ENCODE results near the gene CPN2.

Gene CPN2

DNA sequence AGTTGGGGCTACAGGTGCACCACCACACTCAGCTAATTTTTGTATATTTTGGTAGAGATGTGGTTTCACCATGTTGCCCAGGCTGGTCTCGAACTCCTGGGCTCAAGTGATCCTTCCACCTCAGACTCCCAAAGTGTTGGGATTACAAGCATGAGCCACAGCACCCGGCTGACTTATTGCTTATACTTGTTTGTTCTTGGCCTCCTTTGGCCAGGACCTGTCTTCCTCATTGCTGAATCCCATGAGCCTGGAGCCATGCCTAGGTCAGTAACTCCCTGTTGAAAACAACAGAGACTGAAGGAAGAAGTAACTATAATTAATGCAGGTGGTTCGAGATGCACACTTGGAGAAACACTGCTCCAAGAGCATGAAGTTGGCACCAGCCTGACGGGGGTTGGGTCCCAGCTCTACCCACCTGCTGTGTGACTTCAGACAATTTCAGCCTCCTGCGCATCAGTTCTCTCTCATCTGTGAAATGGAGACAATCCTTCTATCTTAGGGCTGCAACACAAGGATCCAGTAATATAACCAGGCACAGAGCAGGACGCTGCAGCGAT lies 38.9 kb downstream of the CPN2 start:
- no peak for DNase-seq

DNA sequence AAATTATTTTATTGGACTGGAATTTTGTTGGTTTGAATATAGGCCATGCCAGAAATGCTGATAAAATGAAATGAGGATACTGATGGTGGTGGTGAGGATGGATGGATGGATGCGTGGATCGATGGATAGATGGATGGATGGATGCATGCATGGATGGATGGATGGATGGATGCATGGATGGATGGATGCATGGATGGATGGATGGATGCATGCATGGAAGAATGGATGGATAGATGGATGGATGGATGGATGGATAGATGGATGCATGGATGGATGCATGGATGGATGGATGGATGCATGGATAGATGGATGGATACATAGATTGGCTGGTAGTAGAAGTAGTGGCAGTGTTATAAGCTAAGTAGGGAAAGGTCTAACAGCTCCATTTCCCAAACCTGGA lies 40.1 kb downstream of the CPN2 start:
- no peak for DNase-seq

DNA sequence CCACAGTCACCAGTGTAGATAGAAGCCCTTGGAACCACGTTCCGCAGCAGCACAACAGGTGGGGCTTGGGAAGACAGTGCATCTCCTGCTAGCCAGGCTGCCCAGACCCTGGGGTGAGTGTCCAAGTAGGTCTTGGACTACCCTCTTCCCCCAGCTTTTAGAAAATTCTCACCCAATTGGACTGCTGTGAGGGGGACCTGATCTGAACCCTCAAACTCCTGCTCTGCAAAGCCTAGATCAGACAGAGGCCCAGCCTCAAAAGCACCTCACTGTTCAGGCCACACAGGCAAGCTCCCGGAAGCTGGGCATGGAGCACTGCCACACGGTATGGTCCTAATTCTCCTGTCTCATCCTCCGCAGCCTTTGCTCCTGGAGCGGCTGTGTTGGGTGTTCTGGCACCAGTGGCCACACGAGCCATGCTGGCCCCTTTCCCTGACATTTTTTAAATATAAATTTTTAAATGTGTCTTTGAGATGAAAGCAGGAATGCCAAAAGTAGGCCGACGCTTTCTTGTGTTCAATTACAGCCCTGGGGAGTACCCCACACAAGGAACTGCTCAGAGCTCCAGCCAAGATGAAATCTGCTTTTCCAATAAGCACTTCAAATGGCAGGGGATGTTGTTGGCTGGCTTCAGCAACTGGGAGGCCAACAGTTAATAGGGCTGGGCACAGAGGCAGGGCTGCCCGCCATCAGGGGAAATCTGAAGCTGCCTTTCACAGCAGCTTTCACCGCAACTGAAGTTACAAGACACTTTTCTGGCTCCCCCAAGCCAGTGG lies 40.9 kb downstream of the CPN2 start:
- DNase-seq, result no peak

DNA sequence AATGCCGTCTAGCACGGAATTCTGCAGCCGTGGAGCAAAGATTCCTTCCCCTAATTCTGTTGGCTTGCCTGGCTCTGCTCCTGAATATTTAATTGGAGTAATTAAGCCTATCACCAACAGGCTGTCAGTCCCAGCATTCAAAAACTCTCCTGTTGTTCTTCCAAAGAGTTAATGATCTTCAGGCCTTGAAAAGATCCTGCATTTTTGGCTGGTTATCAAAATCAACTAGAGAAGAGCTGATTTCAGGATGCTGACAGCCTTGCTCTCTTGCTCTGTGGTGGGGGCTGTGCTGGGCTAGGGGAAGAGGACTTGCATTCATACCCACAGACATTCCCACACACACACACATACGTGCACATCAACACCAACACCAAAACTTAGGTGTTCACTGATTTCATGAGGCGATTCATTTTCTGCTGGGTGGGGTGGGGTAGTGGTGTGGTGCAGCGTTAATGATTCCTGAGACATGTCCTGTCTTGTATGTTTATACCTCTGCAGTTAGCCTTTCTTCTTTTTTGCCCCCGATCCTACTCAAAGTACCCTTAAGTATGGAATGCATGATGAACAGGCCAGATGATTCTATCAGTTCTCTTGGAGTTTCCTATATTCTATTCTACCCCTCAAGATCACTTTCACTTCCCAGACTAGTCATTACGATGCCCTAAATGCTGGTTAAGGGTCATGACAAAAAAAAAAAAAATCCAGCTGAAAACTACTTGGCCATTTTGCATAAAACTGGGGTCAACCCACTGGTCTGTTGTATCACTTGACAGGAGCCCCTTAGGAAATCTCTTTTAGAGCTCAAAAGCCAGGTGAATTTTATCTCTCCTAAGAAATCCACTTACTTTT lies 42.3 kb downstream of the CPN2 start:
- no peak for DNase-seq

DNA sequence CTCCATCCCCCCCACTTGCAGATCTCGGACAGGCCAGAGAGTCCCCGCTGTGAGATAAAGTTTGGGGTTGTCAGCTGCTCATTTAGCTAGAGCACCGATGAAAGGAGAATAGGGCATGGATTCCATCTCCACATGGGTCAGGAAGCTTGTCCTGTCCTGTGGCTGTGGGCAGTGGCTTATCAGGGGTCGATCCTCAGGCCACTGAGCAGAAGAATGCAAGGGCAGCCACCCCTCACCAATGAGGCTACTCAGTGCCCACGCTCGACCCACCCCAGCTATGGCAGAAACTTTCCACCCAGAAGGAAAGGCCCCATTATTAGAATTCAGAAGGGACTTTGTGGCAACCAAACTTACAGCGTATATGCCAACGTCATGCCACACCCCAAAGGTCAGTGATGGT lies 43.3 kb downstream of the CPN2 start:
- no peak for DNase-seq

DNA sequence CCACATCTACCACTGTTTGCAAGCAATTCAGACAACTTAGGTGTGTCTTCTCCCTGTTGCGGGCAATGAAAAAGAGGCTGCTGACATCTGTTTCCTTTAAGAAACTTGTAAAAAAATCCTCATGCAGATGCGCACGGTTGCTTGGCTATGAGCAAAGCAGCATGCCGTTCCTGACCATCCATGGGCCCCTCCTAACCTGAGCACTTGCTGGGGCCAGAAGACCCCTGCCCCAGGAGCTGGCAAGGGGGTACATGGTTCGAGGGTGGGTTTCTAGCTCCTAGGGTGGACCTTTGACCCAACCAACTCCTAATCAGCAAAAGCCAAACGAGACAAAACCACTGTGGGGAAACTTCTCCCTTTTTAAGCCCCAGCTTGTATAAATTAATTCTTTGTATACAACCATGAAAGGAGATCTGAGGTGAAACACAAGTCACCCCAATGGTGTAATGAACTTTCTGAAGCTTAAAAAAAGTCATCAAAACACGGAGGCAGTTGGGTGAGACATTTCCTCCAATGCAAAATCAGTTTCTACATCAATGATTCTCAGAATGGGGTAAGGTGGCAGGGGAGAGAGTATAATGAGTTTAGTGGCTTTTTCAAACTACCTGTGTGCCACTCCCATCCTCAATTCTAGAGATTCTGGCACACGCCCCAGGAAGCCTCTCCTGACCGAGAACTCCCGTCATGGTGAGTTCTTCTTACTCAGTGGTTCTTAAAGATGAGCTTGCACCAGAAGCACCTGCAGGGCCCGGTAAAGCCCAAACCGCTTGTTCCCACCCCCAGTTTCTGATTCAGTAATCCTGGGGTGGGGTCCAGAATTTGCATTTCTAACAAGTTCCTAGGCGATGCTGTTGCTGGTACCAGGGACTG lies 44.1 kb downstream of the CPN2 start:
- DNase-seq, result peak; percentile 31

DNA sequence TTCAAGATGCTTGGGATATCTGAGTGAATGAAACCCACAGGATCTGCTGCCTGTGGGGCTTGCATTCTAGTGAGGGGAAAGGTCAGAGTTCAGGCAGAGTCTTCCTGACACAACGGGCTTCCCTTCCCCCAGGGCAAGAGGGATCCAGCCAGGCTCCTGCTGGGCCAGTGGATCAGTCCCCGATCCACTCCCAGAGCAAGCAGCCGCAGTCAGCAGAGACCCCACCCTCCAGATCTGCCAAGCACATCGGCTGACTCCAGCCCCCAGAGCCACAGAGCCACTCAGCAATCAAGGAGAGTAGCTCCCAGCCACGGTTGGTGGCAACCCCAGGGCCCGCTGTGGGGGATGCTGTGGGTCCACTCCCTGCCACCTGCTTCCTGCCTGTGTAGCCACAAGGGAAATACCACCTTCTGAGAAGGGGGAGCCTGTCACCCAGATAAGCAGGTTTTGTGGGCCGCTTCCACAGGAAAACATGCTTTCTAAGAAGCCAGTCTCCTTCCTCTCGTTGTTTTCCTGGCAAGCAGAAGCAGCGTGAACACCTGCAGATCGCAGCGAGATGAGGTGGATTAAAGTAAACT lies 44.9 kb downstream of the CPN2 start:
- DNase-seq, result peak; percentile 64

DNA sequence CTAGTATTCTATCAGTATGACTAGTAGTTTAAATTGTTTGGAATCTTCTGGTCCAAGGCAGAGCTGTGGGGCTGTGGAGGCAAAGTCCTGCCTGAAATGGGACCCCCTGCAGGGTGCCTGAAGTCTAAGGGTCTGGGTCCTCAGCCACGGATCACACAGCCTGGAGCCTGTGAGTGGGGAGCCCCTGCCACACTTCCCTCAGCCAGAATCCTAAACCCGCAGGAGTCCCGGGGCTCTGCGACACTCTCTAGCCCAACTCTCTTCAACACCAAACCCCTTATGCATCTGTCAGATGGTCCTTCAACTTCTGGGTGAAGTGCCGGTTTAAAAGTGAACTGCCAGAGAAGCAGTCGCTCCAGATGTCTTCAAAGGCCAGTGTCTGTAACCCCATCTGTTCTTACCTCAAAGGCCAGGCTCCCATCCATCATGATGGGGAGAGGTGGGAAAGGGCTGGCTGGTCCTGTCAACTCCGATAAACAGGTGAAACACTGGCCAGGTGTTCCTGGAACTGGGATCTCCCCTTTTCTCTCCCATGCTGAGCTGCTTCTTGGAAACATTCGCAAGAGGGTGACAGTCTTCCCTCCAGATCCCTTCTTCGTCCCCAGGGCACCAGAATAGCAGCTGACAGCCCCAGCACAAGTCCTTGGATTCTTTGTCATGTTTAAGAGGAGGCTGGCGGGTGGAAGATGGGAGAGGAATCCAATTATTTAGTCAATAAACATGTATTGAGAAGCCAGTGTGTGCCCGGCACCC lies 45.6 kb downstream of the CPN2 start:
- DNase-seq, result no peak

DNA sequence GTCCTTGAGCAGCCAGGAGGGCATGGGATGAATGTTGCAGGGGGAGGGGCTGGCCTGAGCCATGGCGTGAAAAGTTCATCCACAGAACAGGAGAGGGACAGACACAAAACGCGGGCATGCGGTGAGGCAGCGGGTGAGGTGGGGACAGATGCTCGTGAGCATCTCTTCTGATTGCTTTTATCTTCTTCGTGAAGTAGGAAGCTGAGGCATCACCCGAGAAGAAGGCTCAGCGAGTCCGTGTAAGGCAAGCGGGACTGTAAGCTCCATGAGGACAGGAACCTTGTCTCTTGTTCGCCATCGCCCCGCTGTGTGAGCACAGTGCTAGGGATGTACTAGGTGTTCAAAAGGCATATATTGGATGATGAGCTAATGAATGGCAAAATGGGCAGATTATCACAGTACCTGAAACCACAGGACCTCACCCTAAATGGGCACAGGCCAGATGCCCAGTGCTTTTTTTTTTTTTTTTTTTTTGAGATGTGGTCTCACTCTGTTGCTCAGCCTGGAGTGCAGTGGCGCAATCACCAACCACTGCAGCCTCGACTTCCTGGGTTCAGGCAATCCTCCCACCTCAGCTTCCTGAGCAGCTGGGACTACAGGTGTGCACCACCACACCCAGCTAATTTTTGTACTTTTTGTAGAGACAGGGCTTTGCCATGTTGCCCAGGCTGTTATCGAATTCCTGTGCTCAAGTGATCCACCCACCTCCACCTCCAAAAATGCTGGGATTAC lies 46.8 kb downstream of the CPN2 start:
- DNase-seq, result no peak

DNA sequence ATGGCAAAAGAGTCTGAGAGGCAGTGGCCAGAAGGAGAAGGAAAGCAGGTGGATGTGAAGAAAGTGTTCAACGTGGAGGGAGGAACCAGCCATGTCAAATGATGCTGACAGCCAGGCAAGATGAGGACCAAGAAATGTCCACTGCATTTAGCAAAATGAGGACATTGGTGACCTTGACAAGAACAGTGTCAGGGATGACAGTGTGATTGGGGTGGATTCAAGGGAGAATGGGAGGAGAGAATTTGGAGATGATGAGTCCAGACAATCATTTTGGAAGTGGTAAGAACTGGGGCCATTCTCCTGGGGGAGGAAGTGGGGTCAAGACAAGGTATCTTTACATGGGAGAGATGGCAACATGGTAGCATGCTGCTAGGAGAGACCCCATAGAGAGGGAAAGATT lies 47.4 kb downstream of the CPN2 start:
- no peak for DNase-seq

DNA sequence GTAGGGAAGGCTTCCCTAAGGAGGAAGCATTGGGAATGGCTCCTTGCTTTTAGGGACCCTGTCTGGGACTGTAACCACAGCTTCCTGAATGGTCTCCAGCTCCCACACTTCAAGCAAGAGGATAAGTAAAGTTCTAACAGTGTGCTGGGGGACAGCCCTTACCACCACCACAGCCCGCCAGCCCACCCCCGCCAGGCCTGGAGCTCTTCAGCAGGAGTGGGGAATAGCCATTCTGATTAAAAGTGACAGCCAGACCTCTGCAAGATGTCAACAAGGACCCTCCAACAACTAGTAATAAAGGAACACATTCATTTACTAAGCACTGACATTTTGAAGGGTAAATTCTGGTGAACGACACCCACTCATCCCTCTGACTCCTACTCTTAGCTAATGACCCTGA lies 49.4 kb downstream of the CPN2 start:
- DNase-seq, result no peak

DNA sequence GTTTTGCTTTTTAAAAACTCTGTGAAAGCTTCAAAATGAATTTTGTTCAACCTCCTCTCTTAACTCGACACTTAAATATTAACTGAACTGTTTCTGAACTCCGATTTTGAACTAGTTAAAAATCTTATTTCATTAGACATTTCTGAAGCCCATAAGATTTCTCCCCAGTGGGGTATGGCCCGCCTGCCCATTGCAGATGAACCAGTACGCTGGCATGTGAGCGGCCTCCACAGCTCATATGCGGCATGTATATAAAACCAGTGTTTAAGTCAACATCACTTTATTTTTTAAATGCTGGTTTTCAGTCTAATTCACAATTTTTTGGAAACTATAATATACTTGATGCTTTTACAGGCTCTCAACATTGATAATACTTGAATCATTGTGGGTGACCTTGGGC lies 50.2 kb downstream of the CPN2 start:
- DNase-seq, result no peak

DNA sequence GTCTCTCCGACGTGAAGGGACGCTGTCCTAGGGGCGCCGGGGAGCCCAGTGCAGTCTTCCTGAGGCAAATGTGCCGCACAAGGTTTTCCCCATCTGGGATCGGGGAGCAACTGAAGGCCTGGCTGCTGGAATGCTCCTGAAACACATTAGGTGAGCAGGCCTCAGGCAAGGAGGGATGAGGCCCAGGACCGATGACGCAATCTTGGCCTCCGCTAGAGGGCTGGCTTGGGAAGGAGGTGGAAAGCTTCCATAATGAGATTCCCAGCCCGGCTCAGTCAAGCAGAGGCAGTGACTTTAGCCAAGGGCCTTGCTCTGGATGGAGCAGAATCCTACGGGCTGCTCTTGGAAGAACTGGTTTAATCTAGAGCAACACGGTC lies 50.8 kb downstream of the CPN2 start:
- no peak for DNase-seq

DNA sequence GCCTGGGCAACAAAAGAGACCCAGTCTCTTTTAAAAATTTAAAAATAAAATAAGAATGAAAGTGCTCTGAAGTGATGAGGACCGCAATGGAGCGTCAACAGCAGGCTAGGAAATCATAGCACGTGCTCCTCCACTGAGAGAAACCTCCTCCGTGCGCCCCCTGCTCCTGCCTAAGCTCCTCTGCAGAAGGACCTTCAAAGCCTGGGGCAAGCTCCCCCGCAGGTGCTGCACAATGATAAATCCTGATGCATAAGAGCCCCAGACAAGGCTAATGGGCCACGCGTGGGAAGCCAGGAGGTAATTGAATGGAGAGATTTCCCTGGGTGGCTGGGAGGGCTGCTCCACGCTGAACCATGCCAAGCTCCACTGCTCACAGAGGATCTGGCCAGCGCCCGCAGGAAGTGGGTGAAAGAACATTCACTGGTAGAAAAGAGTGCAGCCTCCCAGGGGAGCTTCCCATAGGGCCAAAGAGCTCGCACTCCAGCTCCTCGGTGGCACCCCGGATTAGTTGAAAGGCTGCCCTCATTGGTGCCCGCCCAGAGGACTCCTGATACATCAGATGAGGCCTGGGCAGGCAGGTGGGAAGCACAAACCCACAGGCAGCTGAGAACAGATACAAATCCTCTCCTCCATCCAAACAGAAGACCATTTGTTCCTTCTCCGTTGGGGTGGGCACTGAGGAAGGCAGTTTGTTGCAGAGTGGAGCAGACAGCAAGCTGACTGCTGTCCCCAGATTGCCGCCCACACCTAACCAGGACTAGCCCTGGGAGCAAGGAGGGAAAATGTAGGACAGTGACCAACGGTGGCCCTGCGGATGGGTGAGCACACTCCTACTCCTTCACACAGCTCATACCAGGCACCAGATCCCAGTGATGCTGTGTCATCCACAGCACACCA lies 52.5 kb downstream of the CPN2 start:
- DNase-seq, result no peak

DNA sequence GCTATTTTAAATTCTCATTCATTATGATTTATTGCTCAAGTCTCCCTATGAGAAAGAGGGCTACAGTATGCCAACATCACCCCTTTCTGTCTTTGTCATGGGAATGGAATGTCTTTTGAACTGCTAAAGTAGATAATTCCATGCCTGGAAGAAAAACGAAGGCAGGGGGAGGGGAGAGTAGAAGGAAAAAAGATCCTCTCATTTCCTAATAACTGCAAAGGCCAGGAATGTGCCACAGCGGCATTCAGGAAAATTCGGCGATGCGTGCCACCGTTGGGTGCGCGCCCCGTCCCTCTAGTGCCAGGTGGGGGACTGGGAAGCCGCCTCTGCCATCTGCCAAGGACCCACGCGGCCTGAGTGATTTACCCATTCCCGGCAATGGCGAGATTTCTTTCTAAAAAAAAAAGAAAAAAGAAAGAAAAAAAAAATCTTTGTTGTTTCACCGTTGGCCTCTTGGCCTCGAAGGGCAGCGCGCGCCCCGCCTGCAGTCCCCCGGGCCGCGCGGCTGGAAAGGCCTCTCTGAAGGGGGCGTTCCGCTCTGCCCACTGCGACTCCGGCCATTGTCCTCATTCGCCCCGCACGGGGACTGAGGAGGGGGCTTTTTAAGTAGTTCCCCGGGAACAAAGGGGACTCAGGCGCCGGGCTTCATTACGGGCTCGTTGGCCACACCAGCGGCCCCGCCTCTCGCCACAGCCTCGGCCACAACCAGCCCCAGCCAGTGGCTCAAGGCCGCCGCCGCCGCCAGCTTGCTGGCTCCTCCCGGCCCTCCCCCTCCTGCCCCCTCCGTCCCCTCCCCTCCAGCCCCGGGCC lies 54.5 kb downstream of the CPN2 start:
- DNase-seq, result no peak

DNA sequence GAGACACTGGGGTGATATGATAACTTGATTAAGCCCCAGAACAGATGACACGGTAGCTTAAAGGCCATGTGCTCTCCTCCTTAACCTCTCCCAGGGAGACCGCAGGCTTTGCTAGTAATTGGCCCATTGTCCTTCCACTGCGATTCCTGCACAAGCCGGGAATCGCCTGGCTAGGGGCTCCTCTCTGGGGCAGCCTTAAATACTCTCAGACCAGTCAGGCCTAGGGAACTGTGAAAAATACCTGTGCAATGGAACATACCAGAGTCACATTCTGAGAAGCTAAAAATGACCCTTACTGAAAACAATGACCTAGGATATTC lies 56.3 kb downstream of the CPN2 start:
- DNase-seq, result no peak

DNA sequence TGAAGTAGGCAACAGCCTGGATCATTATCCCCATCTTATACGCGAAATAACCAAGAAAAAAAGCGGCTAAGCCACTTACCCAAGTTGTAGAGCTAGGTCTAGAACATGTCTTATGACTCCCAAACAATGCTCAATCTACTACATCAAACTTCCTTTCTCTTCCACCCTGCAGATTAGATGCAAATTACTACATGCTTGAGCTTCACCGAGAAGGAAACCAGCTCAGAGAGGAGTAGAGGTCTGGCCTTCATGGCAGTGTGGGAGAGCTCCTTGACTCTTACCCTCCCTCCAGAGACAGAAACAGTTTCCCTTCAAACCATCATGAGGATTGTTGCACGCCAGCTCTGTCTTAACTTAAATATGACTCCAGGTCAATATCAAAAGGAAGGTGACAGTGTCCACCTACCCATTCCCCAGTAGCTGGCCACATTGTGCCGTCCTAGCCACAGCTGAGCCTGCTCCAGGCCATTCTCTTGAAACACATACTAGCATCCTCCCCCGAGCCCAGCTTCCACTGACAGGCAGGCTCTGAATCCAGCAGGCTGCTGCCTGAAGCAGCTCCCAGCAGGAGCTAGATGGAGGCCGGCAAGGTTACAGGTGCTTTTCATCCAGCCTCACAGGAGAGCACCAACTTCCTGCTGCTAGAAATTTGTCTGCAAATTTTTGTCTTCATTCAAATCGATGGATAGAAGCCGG lies 56.8 kb downstream of the CPN2 start:
- no peak for DNase-seq

DNA sequence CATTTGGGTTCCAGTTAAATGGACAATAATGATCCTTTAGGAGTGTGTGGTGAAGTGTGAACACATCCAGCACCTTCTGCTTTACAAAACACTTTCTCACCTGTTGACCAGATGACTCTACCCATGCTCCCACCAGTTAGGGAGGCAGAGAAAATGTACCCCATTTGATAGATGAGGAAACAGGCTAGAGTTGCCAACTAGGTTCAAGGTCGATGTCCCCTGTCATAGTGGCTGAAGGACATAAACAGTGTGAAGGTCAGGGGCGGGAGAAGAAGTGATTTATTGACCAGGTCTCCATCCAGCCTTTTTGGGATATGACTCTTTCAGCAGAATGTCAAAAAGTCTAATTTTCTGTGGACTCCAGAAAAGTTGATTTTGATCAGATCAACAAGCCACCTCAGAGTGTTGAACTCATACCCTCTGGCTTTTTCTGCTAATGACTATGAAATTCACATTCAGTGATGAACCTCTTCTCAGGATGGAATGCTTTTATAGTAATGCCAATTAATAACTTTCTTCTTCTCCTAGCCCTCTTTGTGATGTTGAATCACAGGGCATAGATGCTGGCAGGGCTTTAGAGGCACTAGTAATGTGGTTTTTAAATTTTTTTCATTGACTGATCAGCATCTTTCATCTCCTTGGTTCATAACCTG lies 57.5 kb downstream of the CPN2 start:
- DNase-seq, result no peak
